IMR-90 (cell line): ENCODE results near the gene RNF141. TPM values are rescaled to one million over a fixed set of nuclear protein-coding genes. Genes with fewer than 3 reads are reported as not detected.

Source experiments
- ATAC-seq: fragments of 200-7000 bp; cut with Tn5 transposase; 2 replicates; pipeline ENCODE4 v1.9.1; 2020; ENCODE audit warnings: low read depth, mild to moderate bottlenecking, moderate library complexity
- BruUV-seq: library from RNA; stranded (reverse); fragments of 400-500 nt; replicated peaks from 2 replicates; lab custom pipeline; 2021; lab: Mats Ljungman, UMichigan
- CTCF ChIA-PET: fragments of 300-600 bp; formaldehyde crosslinking; extraction: SDS; loops from one replicate; lab custom pipeline; 2021; ENCODE audit warnings: antibody characterized with exemption; lab: Yijun Ruan, JAX
- POLR2A ChIA-PET: fragments of 300-600 bp; sonication (Branson Sonifier 250); formaldehyde crosslinking; loops from one replicate; lab custom pipeline; 2022; ENCODE audit warnings: antibody characterized with exemption; ENCODE audit not compliant: unreplicated experiment; lab: Charles Lee
- DNase-seq: peaks from one replicate; pipeline ENCODE4 v3.0.0; 2013
- H2AFZ ChIP-seq: replicated peaks from 2 replicates; pipeline ENCODE3; 2013; ENCODE audit warnings: low read length, mild to moderate bottlenecking; ENCODE audit not compliant: poor library complexity
- H2AK5ac ChIP-seq: 2 replicates; pipeline ENCODE4 v1.6.1; 2013; ENCODE audit warnings: low read depth, low read length, inconsistent platforms
- H2AK9ac ChIP-seq: replicated peaks from 2 replicates; pipeline ENCODE3; 2013; ENCODE audit warnings: mild to moderate bottlenecking, low read depth, low read length, moderate library complexity; ENCODE audit not compliant: poor library complexity
- H2BK120ac ChIP-seq: 2 replicates; pipeline ENCODE4 v1.6.1; 2013; ENCODE audit warnings: low read depth, low read length, inconsistent platforms
- H2BK15ac ChIP-seq: 3 replicates; pipeline ENCODE4 v1.6.1; 2013; ENCODE audit warnings: low read depth, low read length, inconsistent platforms
- H2BK20ac ChIP-seq: 2 replicates; pipeline ENCODE4 v1.6.1; 2013; ENCODE audit warnings: low read depth, mild to moderate bottlenecking, inconsistent platforms, low read length, moderate library complexity
- H2BK5ac ChIP-seq: 2 replicates; pipeline ENCODE4 v1.6.1; 2013; ENCODE audit warnings: mild to moderate bottlenecking, low read depth, low read length, inconsistent platforms; ENCODE audit not compliant: poor library complexity, severe bottlenecking
- H3K14ac ChIP-seq: replicated peaks from 2 replicates; pipeline ENCODE4 v1.6.1; 2013; ENCODE audit warnings: low read depth, low read length, inconsistent platforms
- H3K18ac ChIP-seq: 2 replicates; pipeline ENCODE4 v1.6.1; 2013; ENCODE audit warnings: low read depth, low read length, control low read depth
- H3K23ac ChIP-seq: 2 replicates; pipeline ENCODE4 v1.6.1; 2013; ENCODE audit warnings: low read depth, low read length, inconsistent platforms
- H3K27ac ChIP-seq: 2 replicates; pipeline ENCODE4 v1.5.1; 2013; ENCODE audit warnings: mild to moderate bottlenecking, control low read depth, low read length; ENCODE audit not compliant: insufficient read depth
- H3K27me3 ChIP-seq: 2 replicates; pipeline ENCODE4 v1.6.1; 2013; ENCODE audit warnings: low read length; ENCODE audit not compliant: control insufficient read depth, insufficient read depth
- H3K36me3 ChIP-seq: 2 replicates; pipeline ENCODE4 v1.6.1; 2013; ENCODE audit warnings: low read length, mixed read lengths; ENCODE audit not compliant: control insufficient read depth, insufficient read depth
- H3K4ac ChIP-seq: 2 replicates; pipeline ENCODE4 v1.6.1; 2013; ENCODE audit warnings: low read depth, low read length, inconsistent platforms
- H3K4me1 ChIP-seq: 2 replicates; pipeline ENCODE4 v1.6.1; 2013; ENCODE audit warnings: low read length, mixed read lengths; ENCODE audit not compliant: control insufficient read depth, insufficient read depth
- H3K4me2 ChIP-seq: 2 replicates; pipeline ENCODE4 v1.6.1; 2013; ENCODE audit warnings: low read depth, mild to moderate bottlenecking, control low read depth, low read length, moderate library complexity
- H3K4me3 ChIP-seq: 2 replicates; pipeline ENCODE4 v1.5.1; 2013; ENCODE audit warnings: low read depth, mild to moderate bottlenecking, control low read depth, low read length, moderate library complexity; ENCODE audit not compliant: insufficient read depth
- H3K56ac ChIP-seq: 2 replicates; pipeline ENCODE4 v1.6.1; 2013; ENCODE audit warnings: low read length, inconsistent platforms; ENCODE audit not compliant: insufficient read depth; ENCODE audit errors: extremely low read depth
- H3K79me1 ChIP-seq, 2 experiments: 2 replicates each; pipeline ENCODE4 v1.6.1; 2013; ENCODE audit warnings: low read length in 2 of 2, inconsistent platforms in 1 of 2, low read depth in 1 of 2
- H3K9ac ChIP-seq: 2 replicates; pipeline ENCODE4 v1.6.1; 2013; ENCODE audit warnings: low read depth, low read length, control low read depth
- H3K9me1 ChIP-seq: 2 replicates; pipeline ENCODE4 v1.6.1; 2013; ENCODE audit warnings: low read length, inconsistent platforms; ENCODE audit not compliant: insufficient read depth
- H3K9me3 ChIP-seq: 2 replicates; pipeline ENCODE4 v1.6.1; 2013; ENCODE audit warnings: low read length; ENCODE audit not compliant: control insufficient read depth, insufficient read depth
- H4K20me1 ChIP-seq: 2 replicates; pipeline ENCODE4 v1.6.1; 2013; ENCODE audit warnings: low read length, inconsistent platforms; ENCODE audit not compliant: insufficient read depth
- H4K5ac ChIP-seq: 2 replicates; pipeline ENCODE4 v1.6.1; 2013; ENCODE audit warnings: mild to moderate bottlenecking, low read depth, low read length, control low read depth
- H4K8ac ChIP-seq, 2 experiments: 2 replicates each; pipeline ENCODE4 v1.6.1; 2013; ENCODE audit warnings: low read depth in 2 of 2, low read length in 2 of 2, control low read depth in 1 of 2, inconsistent platforms in 1 of 2
- H4K91ac ChIP-seq: 2 replicates; pipeline ENCODE4 v1.6.1; 2013; ENCODE audit warnings: low read depth, low read length, inconsistent platforms; ENCODE audit not compliant: insufficient read depth
- BHLHE40 ChIP-seq: fragments of 150-350 bp; IDR thresholded peaks from 2 replicates; pipeline ENCODE4 v1.6.1; 2016; ENCODE audit warnings: mild to moderate bottlenecking, low read depth, low read length
- CEBPB ChIP-seq: IDR thresholded peaks from 2 replicates; pipeline ENCODE4 v1.6.1; 2012; ENCODE audit warnings: low read depth, low read length, improper control_type of control experiment
- CHD1 ChIP-seq: IDR thresholded peaks from 2 replicates; pipeline ENCODE4 v1.6.1; 2012; ENCODE audit warnings: low read depth, low read length, improper control_type of control experiment
- CTCF ChIP-seq: conservative IDR thresholded peaks from 2 replicates; pipeline ENCODE4 v1.5.1; 2012; ENCODE audit warnings: mild to moderate bottlenecking, low read depth, low read length, improper control_type of control experiment
- ELK1 ChIP-seq: fragments of 150-350 bp; IDR thresholded peaks from 2 replicates; pipeline ENCODE4 v1.6.1; 2016; ENCODE audit warnings: low read depth, mild to moderate bottlenecking, low read length, moderate library complexity, borderline replicate concordance
- FOS ChIP-seq: fragments of 150-350 bp; IDR thresholded peaks from 2 replicates; pipeline ENCODE4 v1.6.1; 2016; ENCODE audit warnings: low read depth, low read length
- MAFK ChIP-seq: IDR thresholded peaks from 2 replicates; pipeline ENCODE4 v1.6.1; 2012; ENCODE audit warnings: low read depth, low read length, improper control_type of control experiment
- MAZ ChIP-seq: IDR thresholded peaks from 2 replicates; pipeline ENCODE4 v1.6.1; 2012; ENCODE audit warnings: low read depth, mild to moderate bottlenecking, low read length, improper control_type of control experiment, moderate library complexity, borderline replicate concordance
- MXI1 ChIP-seq: IDR thresholded peaks from 2 replicates; pipeline ENCODE4 v1.6.1; 2012; ENCODE audit warnings: low read depth, mild to moderate bottlenecking, low read length, moderate library complexity, borderline replicate concordance
- NFE2L2 ChIP-seq: fragments of 150-350 bp; IDR thresholded peaks from 2 replicates; pipeline ENCODE4 v1.6.1; 2016; ENCODE audit warnings: low read depth, mild to moderate bottlenecking, low read length
- POLR2A ChIP-seq: IDR thresholded peaks from 2 replicates; pipeline ENCODE4 v1.6.1; 2012; ENCODE audit warnings: mild to moderate bottlenecking, low read depth, low read length
- RAD21 ChIP-seq: IDR thresholded peaks from 2 replicates; pipeline ENCODE4 v1.6.1; 2012; ENCODE audit warnings: low read length, improper control_type of control experiment
- RCOR1 ChIP-seq: IDR thresholded peaks from 2 replicates; pipeline ENCODE4 v1.6.1; 2012; ENCODE audit warnings: mild to moderate bottlenecking, low read length, improper control_type of control experiment; ENCODE audit not compliant: insufficient replicate concordance
- RFX5 ChIP-seq: IDR thresholded peaks from 2 replicates; pipeline ENCODE4 v1.8.0; 2012; ENCODE audit warnings: low read depth, mild to moderate bottlenecking, low read length, moderate library complexity
- SMC3 ChIP-seq: fragments of 150-350 bp; IDR thresholded peaks from 2 replicates; pipeline ENCODE4 v1.6.1; 2016; ENCODE audit warnings: low read depth, mild to moderate bottlenecking, antibody characterized with exemption, low read length, moderate library complexity
- USF2 ChIP-seq: fragments of 150-350 bp; IDR thresholded peaks from 2 replicates; pipeline ENCODE4 v1.6.1; 2017; ENCODE audit warnings: mild to moderate bottlenecking, antibody characterized with exemption, low read length, low read depth
- WGBS, 2 experiments: methylation state at CpG; one replicate each; pipeline versions ENCODE4 v1.1.5 to v1.1.7; 2013; ENCODE audit warnings: missing lambda C conversion rate in 2 of 2; ENCODE audit not compliant: insufficient read length in 1 of 2; ENCODE audit errors: extremely low coverage in 2 of 2; 5-methylcytosine and 5-hydroxymethylcytosine counted together
- dilution Hi-C: fragments of 300-500 bp; cut with HindIII; formaldehyde crosslinking; loops from one replicate; pipeline ENCODE4 v1.14.3; 2018; ENCODE audit warnings: low sequenced_read_pairs; ENCODE audit not compliant: unreplicated experiment
- in situ Hi-C: fragments of 300-500 bp; cut with MboI; formaldehyde crosslinking; loops from 3 replicates; pipeline ENCODE4 v1.14.3; 2019; ENCODE audit warnings: low sequenced_read_pairs, inconsistent platforms, mixed read lengths
- intact Hi-C: fragments of 100-400 bp; cut with micrococcal nuclease; formaldehyde crosslinking; loops from 2 replicates; pipeline ENCODE4 v1.10.0; 2022
- polyA plus RNA-seq, 3 experiments: library from polyadenylated mRNA; depleted of rRNA; stranded (reverse); fragments of >200 nt; gene quantifications; 2 replicates each; pipeline ENCODE4 v1.2.3, GENCODE V29; 2012; ENCODE audit warnings: low replicate concordance in 1 of 3
- total RNA-seq: library from RNA; depleted of rRNA; stranded (reverse); fragments of >200 nt; gene quantifications from 2 replicates; pipeline ENCODE4 v1.2.3, GENCODE V29; 2012

RNF141 gene
- total and polyA plus RNA-seq, 2 of the 4 experiments (the other 2 are of a cell fraction) = 13.8 to 18.6 TPM

- Histone ChIP-seq H4K20me1 (no peaks in the 10 kb centered on the region; the same call in 1 of the 2 replicates), H3K4me1 (peaks cover 26% of the 10 kb centered on the region), H3K27ac (no peak overlapping the region), H2BK15ac (no peak overlapping the region), H3K18ac (no peak overlapping the region), H4K91ac (0 out of 2 replicates have a peak overlapping the region, but pooled peaks have one; percentile 3), H3K4me2 (no peak overlapping the region), H2AFZ (no peak overlapping the region), H2BK20ac (no peak overlapping the region), H3K14ac (0 out of 2 replicates have a peak overlapping the region, but pooled peaks have one; percentile 29), H3K23ac (no peak overlapping the region), H2AK9ac (no peak overlapping the region), H3K4ac (peak overlapping the region; percentile 69; the same call in 1 of the 2 replicates), H4K5ac (no peak overlapping the region), H2AK5ac (peak overlapping the region; percentile 22; the same call in 1 of the 2 replicates), H3K56ac (no peak overlapping the region), H3K9me3 (no peaks in the 10 kb centered on the region), H3K27me3 (no peaks in the 10 kb centered on the region), H3K9ac (no peak overlapping the region), H2BK120ac (peak overlapping the region; percentile 53; the same call in 1 of the 2 replicates), H4K8ac (no peak overlapping the region), H3K4me3 (no peak overlapping the region), H2BK5ac (no peak overlapping the region), H3K9me1 (peaks cover 47% of the 10 kb centered on the region), H3K79me1 (peaks cover 0 to 21% of the 10 kb centered on the region in 2 experiments; a peak in 2 of 4 replicates), H3K36me3 (peaks cover 53% of the 10 kb centered on the region)
- TF ChIP-seq RFX5 (no peak), CHD1 (no peak), RAD21 (no peak), POLR2A (no peak), CEBPB (no peak), MAFK (no peak), MAZ (no peak), NFE2L2 (no peak), FOS (no peak), BHLHE40 (no peak), SMC3 (no peak), CTCF (no peak), ELK1 (no peak), RCOR1 (no peak), USF2 (no peak), MXI1 (no peak)
- in situ Hi-C loops = no loop called here
- WGBS, 2 experiments = 100% methylated on average over 1 of the region's 3 CpGs; no CpG with 5 or more reads in 1 of the 2 experiments
- CTCF ChIA-PET = interaction anchor here (0.6 to 1.2 kb wide), 2 partner anchors 39 to 63 kb away, joined by 3 to 4 read pairs; partner anchors contain the start of gene RNF141
- ATAC-seq (no peak), DNase-seq (no peak)
- no TSS peak for BruUV-seq
- dilution Hi-C loops = no loop called here
- intact Hi-C loops = no loop called here
- POLR2A ChIA-PET = no interaction called here
Measured at GRCh38 chr11:10579700-10580099, 38.7 kb upstream of the RNF141 start.
